Vagina (tissue), 2 donors: ENCODE measurements around the gene SMTNL1.
A peak's percentile ranks its signal among the peaks of the same experiment; 100 is the strongest.

Experiments
- POLR2A ChIP-seq, 2 donors: fragments of 450-650 bp; IDR thresholded peaks; one replicate each; pipeline ENCODE4 v1.6.1; 2017; ENCODE audit warnings: antibody characterized with exemption in 2 of 2, mild to moderate bottlenecking in 2 of 2, moderate library complexity in 2 of 2
- TF ChIP-seq, protein P1 (sequence below), 3 experiments: fragments of 450-650 bp in 2 of 3; fragments of 200-600 bp in 1 of 3; sonication (generic) in 1 of 3; IDR thresholded peaks; one replicate each; pipeline ENCODE4 v1.5.1; 2017 to 2019; ENCODE audit warnings: antibody characterized with exemption in 3 of 3, mild to moderate bottlenecking in 2 of 3, moderate library complexity in 2 of 3

DNA sequence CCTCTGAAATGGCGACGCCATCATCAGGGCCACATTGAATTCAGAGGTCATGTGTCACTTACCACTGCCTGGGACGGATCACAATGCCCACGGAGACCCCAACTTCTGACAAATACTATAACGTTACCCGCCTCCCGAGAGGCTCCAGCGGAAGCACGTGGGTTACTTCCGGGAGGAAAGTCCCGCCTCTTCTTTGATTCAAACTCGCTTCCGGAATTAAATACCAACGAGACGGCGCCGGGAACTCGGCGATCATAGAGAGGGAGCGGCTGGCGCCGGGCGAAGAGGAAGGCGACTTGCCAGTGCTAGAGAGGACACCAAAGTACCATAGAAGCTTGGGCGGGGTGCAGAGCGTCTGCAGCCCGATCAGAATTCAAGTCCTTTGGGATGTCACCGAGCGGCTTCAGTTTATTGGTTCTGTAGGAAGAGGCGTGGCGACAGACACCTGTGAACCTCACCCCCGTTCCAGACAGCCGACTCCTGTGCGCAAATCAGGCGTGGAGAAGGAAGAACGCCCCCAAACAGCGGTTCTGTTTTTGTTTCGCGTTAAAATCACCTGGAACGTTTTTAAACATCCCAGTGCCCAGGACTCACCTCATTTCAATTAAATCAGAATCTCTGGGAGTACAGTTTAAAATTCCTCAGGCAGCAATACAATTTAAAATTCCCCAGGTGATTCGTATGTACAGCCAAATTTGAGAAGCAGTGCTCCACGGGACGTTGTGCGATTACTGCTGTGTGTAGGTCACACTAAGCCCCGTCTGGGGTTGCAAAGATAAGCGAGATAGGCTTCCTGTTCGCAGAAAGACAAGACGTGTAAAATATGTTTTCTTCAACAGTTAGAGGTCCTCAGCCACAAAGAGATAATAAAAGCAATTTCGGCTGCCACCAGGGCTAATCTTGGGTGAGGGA, 6.5 kb upstream of the SMTNL1 start, which contains the start of gene TIMM10:
- TF ChIP-seq POLR2A (IDR thresholded peaks at IDR 0.05) = peak in 1 of 2 donors; percentile 8
- TF ChIP-seq, protein P1, sequence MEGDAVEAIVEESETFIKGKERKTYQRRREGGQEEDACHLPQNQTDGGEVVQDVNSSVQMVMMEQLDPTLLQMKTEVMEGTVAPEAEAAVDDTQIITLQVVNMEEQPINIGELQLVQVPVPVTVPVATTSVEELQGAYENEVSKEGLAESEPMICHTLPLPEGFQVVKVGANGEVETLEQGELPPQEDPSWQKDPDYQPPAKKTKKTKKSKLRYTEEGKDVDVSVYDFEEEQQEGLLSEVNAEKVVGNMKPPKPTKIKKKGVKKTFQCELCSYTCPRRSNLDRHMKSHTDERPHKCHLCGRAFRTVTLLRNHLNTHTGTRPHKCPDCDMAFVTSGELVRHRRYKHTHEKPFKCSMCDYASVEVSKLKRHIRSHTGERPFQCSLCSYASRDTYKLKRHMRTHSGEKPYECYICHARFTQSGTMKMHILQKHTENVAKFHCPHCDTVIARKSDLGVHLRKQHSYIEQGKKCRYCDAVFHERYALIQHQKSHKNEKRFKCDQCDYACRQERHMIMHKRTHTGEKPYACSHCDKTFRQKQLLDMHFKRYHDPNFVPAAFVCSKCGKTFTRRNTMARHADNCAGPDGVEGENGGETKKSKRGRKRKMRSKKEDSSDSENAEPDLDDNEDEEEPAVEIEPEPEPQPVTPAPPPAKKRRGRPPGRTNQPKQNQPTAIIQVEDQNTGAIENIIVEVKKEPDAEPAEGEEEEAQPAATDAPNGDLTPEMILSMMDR (IDR thresholded peaks at IDR 0.05) = peak in 1 of 3 experiments; percentile 31
